ENCODE measurements around the gene TMEM247. TPM values are rescaled to one million over a fixed set of nuclear protein-coding genes. Genes with fewer than 3 reads are reported as not detected.

Gene TMEM247
- total RNA-seq, 3 donors from 2014 or later (not counting 1 experiment from before 2014, with no cell fraction given), result not detected

- intact Hi-C loops (cut with micrococcal nuclease), result no loop called here
- Mint-ChIP-seq H3K4me3 (no peak overlapping the region), H3K36me3 (no peaks in the 10 kb centered on the region), H3K27ac (no peak overlapping the region), H3K27me3 (ENCODE audit: low read depth in 2 of 2) (peaks cover 0 to 4% of the 10 kb centered on the region in 2 donors), H3K9me3 (no peaks in the 10 kb centered on the region), H3K4me1 (peaks cover 0 to 5% of the 10 kb centered on the region in 2 donors)
- Histone ChIP-seq H3K36me3 (ENCODE audit: control insufficient read depth, insufficient read depth, low read length) (no peaks in the 10 kb centered on the region), H3K9me3 (ENCODE audit: control insufficient read depth, insufficient read depth, low read length) (no peaks in the 10 kb centered on the region), H3K4me1 (ENCODE audit: control insufficient read depth, insufficient read depth, low read length) (no peaks in the 10 kb centered on the region), H3K4me3 (ENCODE audit: low read length) (no peak overlapping the region), H3K27me3 (ENCODE audit: control insufficient read depth, insufficient read depth, low read length) (no peaks in the 10 kb centered on the region), H3K27ac (ENCODE audit: low read length) (no peak overlapping the region)
- no peak for TF ChIP-seq CTCF (IDR thresholded peaks at IDR 0.05)
- ATAC-seq (no peak), DNase-seq (no peak)
- 100% methylated on average over 2 of the region's 3 CpGs for WGBS (ENCODE audit: insufficient coverage)
Observed at GRCh38 chr2:46525522-46526155, 46.3 kb downstream of the TMEM247 start.

- Mint-ChIP-seq H3K27me3 (ENCODE audit: low read depth in 2 of 2) (peaks cover 0 to 4% of the 10 kb centered on the region in 2 donors), H3K27ac (no peak overlapping the region), H3K36me3 (no peaks in the 10 kb centered on the region), H3K9me3 (no peaks in the 10 kb centered on the region), H3K4me1 (peaks cover 2 to 7% of the 10 kb centered on the region in 2 donors), H3K4me3 (no peak overlapping the region)
- intact Hi-C loops (cut with micrococcal nuclease), result no loop called here
- Histone ChIP-seq H3K4me3 (ENCODE audit: low read length) (no peak overlapping the region), H3K9me3 (ENCODE audit: control insufficient read depth, insufficient read depth, low read length) (no peaks in the 10 kb centered on the region), H3K27ac (ENCODE audit: low read length) (no peak overlapping the region), H3K27me3 (ENCODE audit: control insufficient read depth, insufficient read depth, low read length) (no peaks in the 10 kb centered on the region), H3K36me3 (ENCODE audit: control insufficient read depth, insufficient read depth, low read length) (no peaks in the 10 kb centered on the region), H3K4me1 (ENCODE audit: control insufficient read depth, insufficient read depth, low read length) (no peaks in the 10 kb centered on the region)
- DNase-seq, result no peak
- WGBS (ENCODE audit: insufficient coverage), result 85% methylated on average over 1 of the region's 1 CpG
- TF ChIP-seq CTCF (IDR thresholded peaks at IDR 0.05), result no peak
- no peak for ATAC-seq
Observed at GRCh38 chr2:46528880-46529279, 49.5 kb downstream of the TMEM247 start.

GRCh38 chr2:46530639-46531038, 51.3 kb downstream of the TMEM247 start:
- TF ChIP-seq CTCF (IDR thresholded peaks at IDR 0.05), result no peak
- Histone ChIP-seq H3K36me3 (ENCODE audit: control insufficient read depth, insufficient read depth, low read length) (no peaks in the 10 kb centered on the region), H3K27ac (ENCODE audit: low read length) (no peak overlapping the region), H3K9me3 (ENCODE audit: control insufficient read depth, insufficient read depth, low read length) (no peaks in the 10 kb centered on the region), H3K4me1 (ENCODE audit: control insufficient read depth, insufficient read depth, low read length) (peaks cover 11% of the 10 kb centered on the region), H3K4me3 (ENCODE audit: low read length) (no peak overlapping the region), H3K27me3 (ENCODE audit: control insufficient read depth, insufficient read depth, low read length) (no peaks in the 10 kb centered on the region)
- Mint-ChIP-seq H3K9me3 (no peaks in the 10 kb centered on the region), H3K27me3 (ENCODE audit: low read depth in 2 of 2) (no peaks in the 10 kb centered on the region), H3K27ac (no peak overlapping the region), H3K36me3 (no peaks in the 10 kb centered on the region), H3K4me1 (peaks cover 20 to 25% of the 10 kb centered on the region in 2 donors), H3K4me3 (no peak overlapping the region)
- 92% methylated on average over 6 of the region's 7 CpGs for WGBS (ENCODE audit: insufficient coverage)
- intact Hi-C loops (cut with micrococcal nuclease), result no loop called here
- ATAC-seq, result no peak
- DNase-seq, result no peak

- H3K9me3 ChIP-seq (ENCODE audit: control insufficient read depth, insufficient read depth, low read length), result no peaks in the 10 kb centered on the region
- no peaks in the 10 kb centered on the region for H3K9me3 Mint-ChIP-seq
- H3K27me3 ChIP-seq (ENCODE audit: control insufficient read depth, insufficient read depth, low read length), result no peaks in the 10 kb centered on the region
- H3K27me3 Mint-ChIP-seq (ENCODE audit: low read depth in 2 of 2), result no peaks in the 10 kb centered on the region
- no peaks in the 10 kb centered on the region for H3K36me3 Mint-ChIP-seq
- H3K27ac Mint-ChIP-seq, result no peak overlapping the region
- TF ChIP-seq CTCF (IDR thresholded peaks at IDR 0.05), result no peak
- ATAC-seq (no peak), DNase-seq (no peak)
- no peak overlapping the region for H3K4me3 Mint-ChIP-seq
- peaks cover 32% of the 10 kb centered on the region in 2 donors for H3K4me1 Mint-ChIP-seq
- intact Hi-C loops (cut with micrococcal nuclease), result no loop called here
- peaks cover 23% of the 10 kb centered on the region for H3K4me1 ChIP-seq (ENCODE audit: control insufficient read depth, insufficient read depth, low read length)
- H3K4me3 ChIP-seq (ENCODE audit: low read length), result no peak overlapping the region
- H3K27ac ChIP-seq (ENCODE audit: low read length), result no peak overlapping the region
- no peaks in the 10 kb centered on the region for H3K36me3 ChIP-seq (ENCODE audit: control insufficient read depth, insufficient read depth, low read length)
Observed at GRCh38 chr2:46531863-46532262, 52.5 kb downstream of the TMEM247 start.
